ENCODE data around the gene UGT3A2.

DNA sequence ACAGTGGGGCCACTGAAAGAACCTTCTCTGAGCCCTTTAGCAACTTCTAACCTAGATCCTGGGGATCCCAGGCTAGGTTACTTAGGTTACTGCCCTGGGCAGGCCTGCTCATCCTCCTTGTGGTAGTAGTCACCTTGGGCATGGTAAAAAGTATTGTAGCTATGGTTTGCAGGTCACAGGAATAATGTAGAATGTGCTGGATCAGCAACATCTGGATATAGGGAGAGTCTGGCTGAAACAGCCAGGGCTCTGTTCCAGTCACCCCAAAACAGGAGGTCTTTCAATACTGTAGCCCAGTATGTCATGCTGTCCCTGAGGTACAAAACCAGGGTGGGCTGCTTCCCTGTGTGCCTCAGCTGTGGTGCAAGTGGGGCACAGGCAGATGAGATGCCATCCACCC is 33.6 kb downstream of the UGT3A2 start:
- TF ChIP-seq, protein P1, sequence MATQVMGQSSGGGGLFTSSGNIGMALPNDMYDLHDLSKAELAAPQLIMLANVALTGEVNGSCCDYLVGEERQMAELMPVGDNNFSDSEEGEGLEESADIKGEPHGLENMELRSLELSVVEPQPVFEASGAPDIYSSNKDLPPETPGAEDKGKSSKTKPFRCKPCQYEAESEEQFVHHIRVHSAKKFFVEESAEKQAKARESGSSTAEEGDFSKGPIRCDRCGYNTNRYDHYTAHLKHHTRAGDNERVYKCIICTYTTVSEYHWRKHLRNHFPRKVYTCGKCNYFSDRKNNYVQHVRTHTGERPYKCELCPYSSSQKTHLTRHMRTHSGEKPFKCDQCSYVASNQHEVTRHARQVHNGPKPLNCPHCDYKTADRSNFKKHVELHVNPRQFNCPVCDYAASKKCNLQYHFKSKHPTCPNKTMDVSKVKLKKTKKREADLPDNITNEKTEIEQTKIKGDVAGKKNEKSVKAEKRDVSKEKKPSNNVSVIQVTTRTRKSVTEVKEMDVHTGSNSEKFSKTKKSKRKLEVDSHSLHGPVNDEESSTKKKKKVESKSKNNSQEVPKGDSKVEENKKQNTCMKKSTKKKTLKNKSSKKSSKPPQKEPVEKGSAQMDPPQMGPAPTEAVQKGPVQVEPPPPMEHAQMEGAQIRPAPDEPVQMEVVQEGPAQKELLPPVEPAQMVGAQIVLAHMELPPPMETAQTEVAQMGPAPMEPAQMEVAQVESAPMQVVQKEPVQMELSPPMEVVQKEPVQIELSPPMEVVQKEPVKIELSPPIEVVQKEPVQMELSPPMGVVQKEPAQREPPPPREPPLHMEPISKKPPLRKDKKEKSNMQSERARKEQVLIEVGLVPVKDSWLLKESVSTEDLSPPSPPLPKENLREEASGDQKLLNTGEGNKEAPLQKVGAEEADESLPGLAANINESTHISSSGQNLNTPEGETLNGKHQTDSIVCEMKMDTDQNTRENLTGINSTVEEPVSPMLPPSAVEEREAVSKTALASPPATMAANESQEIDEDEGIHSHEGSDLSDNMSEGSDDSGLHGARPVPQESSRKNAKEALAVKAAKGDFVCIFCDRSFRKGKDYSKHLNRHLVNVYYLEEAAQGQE (IDR thresholded peaks at IDR 0.05; ENCODE audit: insufficient read depth in 1 of 2, low read depth in 2 of 2, low read length in 1 of 2): no peak
- no peak for TF ChIP-seq POLR2AphosphoS5 (IDR thresholded peaks at IDR 0.05; ENCODE audit: low read depth, low read length)
- TF ChIP-seq, protein P2, sequence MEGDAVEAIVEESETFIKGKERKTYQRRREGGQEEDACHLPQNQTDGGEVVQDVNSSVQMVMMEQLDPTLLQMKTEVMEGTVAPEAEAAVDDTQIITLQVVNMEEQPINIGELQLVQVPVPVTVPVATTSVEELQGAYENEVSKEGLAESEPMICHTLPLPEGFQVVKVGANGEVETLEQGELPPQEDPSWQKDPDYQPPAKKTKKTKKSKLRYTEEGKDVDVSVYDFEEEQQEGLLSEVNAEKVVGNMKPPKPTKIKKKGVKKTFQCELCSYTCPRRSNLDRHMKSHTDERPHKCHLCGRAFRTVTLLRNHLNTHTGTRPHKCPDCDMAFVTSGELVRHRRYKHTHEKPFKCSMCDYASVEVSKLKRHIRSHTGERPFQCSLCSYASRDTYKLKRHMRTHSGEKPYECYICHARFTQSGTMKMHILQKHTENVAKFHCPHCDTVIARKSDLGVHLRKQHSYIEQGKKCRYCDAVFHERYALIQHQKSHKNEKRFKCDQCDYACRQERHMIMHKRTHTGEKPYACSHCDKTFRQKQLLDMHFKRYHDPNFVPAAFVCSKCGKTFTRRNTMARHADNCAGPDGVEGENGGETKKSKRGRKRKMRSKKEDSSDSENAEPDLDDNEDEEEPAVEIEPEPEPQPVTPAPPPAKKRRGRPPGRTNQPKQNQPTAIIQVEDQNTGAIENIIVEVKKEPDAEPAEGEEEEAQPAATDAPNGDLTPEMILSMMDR (IDR thresholded peaks at IDR 0.05): no peak
- no peak for TF ChIP-seq SIN3A (IDR thresholded peaks at IDR 0.05; ENCODE audit: borderline replicate concordance, insufficient read depth, low read depth, low read length)
- no peak for TF ChIP-seq TCF7L2 (IDR thresholded peaks at IDR 0.05; ENCODE audit: low read depth, low read length)

Data from Panc1 (cell line).